WTC11 (cell line): ENCODE measurements around the gene CFAP157. TPM values are rescaled to one million over a fixed set of nuclear protein-coding genes. Genes with fewer than 3 reads are reported as not detected.

Experiments used
- ARID4B ChIP-seq: sonication (generic); formaldehyde crosslinking; IDR thresholded peaks from 2 replicates; pipeline ENCODE4 v1.8.0; 2023; ENCODE audit warnings: missing genetic modification reagents, mild to moderate bottlenecking, borderline replicate concordance
- CBFB ChIP-seq: sonication (generic); formaldehyde crosslinking; IDR thresholded peaks from 2 replicates; pipeline ENCODE4 v1.8.1; 2022; ENCODE audit warnings: mild to moderate bottlenecking, low read depth, missing genetic modification reagents
- CREB1 ChIP-seq: sonication (generic); formaldehyde crosslinking; IDR thresholded peaks from 2 replicates; pipeline ENCODE4 v1.8.0; 2023; ENCODE audit warnings: mild to moderate bottlenecking, missing genetic modification reagents
- E2F1 ChIP-seq: sonication (generic); formaldehyde crosslinking; IDR thresholded peaks from 2 replicates; pipeline ENCODE4 v1.8.0; 2022; ENCODE audit warnings: mild to moderate bottlenecking, missing genetic modification reagents
- E2F4 ChIP-seq: sonication (generic); formaldehyde crosslinking; IDR thresholded peaks from 2 replicates; pipeline ENCODE4 v1.8.1; 2022; ENCODE audit warnings: low read depth, mild to moderate bottlenecking, moderate library complexity, missing genetic modification reagents, borderline replicate concordance
- ELF4 ChIP-seq: sonication (generic); formaldehyde crosslinking; IDR thresholded peaks from 2 replicates; pipeline ENCODE4 v1.8.1; 2022; ENCODE audit warnings: low read depth, mild to moderate bottlenecking, moderate library complexity, missing genetic modification reagents
- EMX1 ChIP-seq: fragments of 250-450 bp; sonication (Bioruptor Pico); IDR thresholded peaks from 2 replicates; pipeline ENCODE4 v1.8.0; 2021; ENCODE audit warnings: mild to moderate bottlenecking
- ETV6 ChIP-seq: sonication (generic); formaldehyde crosslinking; IDR thresholded peaks from 2 replicates; pipeline ENCODE4 v1.8.1; 2022; ENCODE audit warnings: mild to moderate bottlenecking, missing genetic modification reagents
- FOXP1 ChIP-seq: sonication (generic); formaldehyde crosslinking; IDR thresholded peaks from 2 replicates; pipeline ENCODE4 v1.8.0; 2022; ENCODE audit warnings: missing genetic modification reagents, mild to moderate bottlenecking, moderate library complexity, borderline replicate concordance
- GABPB1 ChIP-seq: sonication (generic); formaldehyde crosslinking; IDR thresholded peaks from 2 replicates; pipeline ENCODE4 v1.8.1; 2023; ENCODE audit warnings: mild to moderate bottlenecking, missing genetic modification reagents
- GRHL2 ChIP-seq: fragments of 250-450 bp; sonication (Bioruptor Pico); IDR thresholded peaks from 2 replicates; pipeline ENCODE4 v1.8.0; 2022; ENCODE audit warnings: mild to moderate bottlenecking, moderate library complexity; ENCODE audit not compliant: insufficient replicate concordance, severe bottlenecking
- JAZF1 ChIP-seq: fragments of 250-450 bp; sonication (Bioruptor Pico); IDR thresholded peaks from 2 replicates; pipeline ENCODE4 v1.9.0; 2021; ENCODE audit warnings: moderate library complexity, mild to moderate bottlenecking, inconsistent platforms
- MLX ChIP-seq: sonication (generic); formaldehyde crosslinking; IDR thresholded peaks from 2 replicates; pipeline ENCODE4 v1.8.1; 2023; ENCODE audit warnings: mild to moderate bottlenecking, missing genetic modification reagents, moderate library complexity
- MYBL2 ChIP-seq: sonication (generic); formaldehyde crosslinking; IDR thresholded peaks from 2 replicates; pipeline ENCODE4 v1.8.1; 2023; ENCODE audit warnings: mild to moderate bottlenecking, moderate library complexity, missing genetic modification reagents
- NFATC4 ChIP-seq: fragments of 250-450 bp; sonication (Bioruptor Pico); IDR thresholded peaks from 2 replicates; pipeline ENCODE4 v1.9.0; 2021; ENCODE audit warnings: mild to moderate bottlenecking
- NFYB ChIP-seq: sonication (generic); formaldehyde crosslinking; conservative IDR thresholded peaks from 2 replicates; pipeline ENCODE4 v1.8.0; 2022; ENCODE audit warnings: low read depth, missing genetic modification reagents
- PREB ChIP-seq: sonication (generic); formaldehyde crosslinking; IDR thresholded peaks from 2 replicates; pipeline ENCODE4 v1.8.1; 2022; ENCODE audit warnings: mild to moderate bottlenecking, missing genetic modification reagents, moderate library complexity, borderline replicate concordance
- PRRX2 ChIP-seq: fragments of 250-450 bp; sonication (Bioruptor Pico); IDR thresholded peaks from 2 replicates; pipeline ENCODE4 v1.8.0; 2021; ENCODE audit warnings: mild to moderate bottlenecking
- SMAD3 ChIP-seq: sonication (generic); formaldehyde crosslinking; IDR thresholded peaks from 2 replicates; pipeline ENCODE4 v1.8.0; 2022; ENCODE audit warnings: missing genetic modification reagents, mild to moderate bottlenecking, borderline replicate concordance
- SMAD4 ChIP-seq: sonication (generic); formaldehyde crosslinking; IDR thresholded peaks from 2 replicates; pipeline ENCODE4 v1.8.0; 2022; ENCODE audit warnings: mild to moderate bottlenecking, missing genetic modification reagents
- TEAD1 ChIP-seq: sonication (generic); formaldehyde crosslinking; IDR thresholded peaks from 2 replicates; pipeline ENCODE4 v1.8.0; 2022; ENCODE audit warnings: mild to moderate bottlenecking, missing genetic modification reagents
- TP53 ChIP-seq: sonication (generic); formaldehyde crosslinking; IDR thresholded peaks from 2 replicates; pipeline ENCODE4 v1.8.1; 2023; ENCODE audit warnings: mild to moderate bottlenecking, missing genetic modification reagents
- USF1 ChIP-seq: sonication (generic); formaldehyde crosslinking; IDR thresholded peaks from 2 replicates; pipeline ENCODE4 v1.8.0; 2022; ENCODE audit warnings: mild to moderate bottlenecking, missing genetic modification reagents
- USF2 ChIP-seq: sonication (generic); formaldehyde crosslinking; IDR thresholded peaks from 2 replicates; pipeline ENCODE4 v1.8.1; 2023; ENCODE audit warnings: mild to moderate bottlenecking, missing genetic modification reagents, moderate library complexity
- ZNF138 ChIP-seq: sonication (generic); formaldehyde crosslinking; conservative IDR thresholded peaks from 2 replicates; pipeline ENCODE4 v1.8.1; 2022; ENCODE audit warnings: mild to moderate bottlenecking, moderate library complexity, missing genetic modification reagents
- ZNF219 ChIP-seq: sonication (generic); formaldehyde crosslinking; IDR thresholded peaks from 2 replicates; pipeline ENCODE4 v1.8.0; 2023; ENCODE audit warnings: missing genetic modification reagents, mild to moderate bottlenecking, borderline replicate concordance
- ZNF232 ChIP-seq: sonication (generic); formaldehyde crosslinking; IDR thresholded peaks from 2 replicates; pipeline ENCODE4 v1.8.0; 2022; ENCODE audit warnings: mild to moderate bottlenecking, missing genetic modification reagents
- ZNF263 ChIP-seq: sonication (generic); formaldehyde crosslinking; IDR thresholded peaks from 2 replicates; pipeline ENCODE4 v1.8.1; 2022; ENCODE audit warnings: low read depth, mild to moderate bottlenecking, moderate library complexity, missing genetic modification reagents
- ZNF423 ChIP-seq: fragments of 250-450 bp; sonication (Bioruptor Pico); IDR thresholded peaks from 2 replicates; pipeline ENCODE4 v2.1.2; 2022; ENCODE audit warnings: mild to moderate bottlenecking, moderate library complexity
- total RNA-seq: library from RNA; stranded (reverse); gene quantifications from 3 replicates; pipeline ENCODE4 v1.2.3, GENCODE V29; 2021

The CFAP157 gene
- total RNA-seq, 1 experiment from 2014 or later, result 0.22 TPM

- peak; percentile 74 for TF ChIP-seq GABPB1
- 0 out of 2 replicates have a peak, but pooled peaks have one; percentile 24 for TF ChIP-seq SMAD3 (CRISPR knock-in tag)
- TF ChIP-seq JAZF1 (CRISPR knock-in tag), result no peak
- peak; percentile 65 for TF ChIP-seq ETV6 (CRISPR knock-in tag)
- no peak for TF ChIP-seq MLX
- TF ChIP-seq E2F1, result no peak
- peak; percentile 62; the same call in 1 of the 2 replicates for TF ChIP-seq MYBL2 (CRISPR knock-in tag)
- no peak for TF ChIP-seq ZNF138 (CRISPR knock-in tag)
- peak; percentile 94 for TF ChIP-seq FOXP1 (CRISPR knock-in tag)
- TF ChIP-seq CREB1 (CRISPR knock-in tag), result no peak
- TF ChIP-seq EMX1 (CRISPR knock-in tag), result no peak
- 0 out of 2 replicates have a peak, but pooled peaks have one; percentile 36 for TF ChIP-seq USF2 (CRISPR knock-in tag)
- no peak for TF ChIP-seq E2F4 (CRISPR knock-in tag)
- TF ChIP-seq ELF4 (CRISPR knock-in tag), result no peak
- peak; percentile 35; the same call in 1 of the 2 replicates for TF ChIP-seq TEAD1 (CRISPR knock-in tag)
- TF ChIP-seq ZNF232, result peak; percentile 71; the same call in 1 of the 2 replicates
- peak; percentile 32; the same call in 1 of the 2 replicates for TF ChIP-seq USF1 (CRISPR knock-in tag)
- no peak for TF ChIP-seq NFATC4
- no peak for TF ChIP-seq PRRX2 (CRISPR knock-in tag)
- 0 out of 2 replicates have a peak, but pooled peaks have one; percentile 36 for TF ChIP-seq ZNF219
- TF ChIP-seq CBFB (CRISPR knock-in tag), result peak; percentile 38; the same call in 1 of the 2 replicates
- no peak for TF ChIP-seq GRHL2
- TF ChIP-seq NFYB, result peak; percentile 45; the same call in 1 of the 2 replicates
- no peak for TF ChIP-seq PREB (CRISPR knock-in tag)
- TF ChIP-seq TP53 (CRISPR knock-in tag), result no peak
- no peak for TF ChIP-seq ZNF263 (CRISPR knock-in tag)
- TF ChIP-seq ZNF423 (CRISPR knock-in tag), result no peak
- TF ChIP-seq ARID4B, result peak; percentile 90; the same call in 1 of the 2 replicates
- TF ChIP-seq SMAD4 (CRISPR knock-in tag), result no peak
Observed at GRCh38 chr9:127734747-127735529, 28.1 kb downstream of the CFAP157 start, which contains the start of gene TOR2A (continued).
